Measurements from ENCODE around the gene GNPDA1. TPM values are rescaled to one million over a fixed set of nuclear protein-coding genes. Genes with fewer than 3 reads are reported as not detected.

Gene GNPDA1
- total RNA-seq, 1 experiment from 2014 or later = 85.5 TPM

DNA sequence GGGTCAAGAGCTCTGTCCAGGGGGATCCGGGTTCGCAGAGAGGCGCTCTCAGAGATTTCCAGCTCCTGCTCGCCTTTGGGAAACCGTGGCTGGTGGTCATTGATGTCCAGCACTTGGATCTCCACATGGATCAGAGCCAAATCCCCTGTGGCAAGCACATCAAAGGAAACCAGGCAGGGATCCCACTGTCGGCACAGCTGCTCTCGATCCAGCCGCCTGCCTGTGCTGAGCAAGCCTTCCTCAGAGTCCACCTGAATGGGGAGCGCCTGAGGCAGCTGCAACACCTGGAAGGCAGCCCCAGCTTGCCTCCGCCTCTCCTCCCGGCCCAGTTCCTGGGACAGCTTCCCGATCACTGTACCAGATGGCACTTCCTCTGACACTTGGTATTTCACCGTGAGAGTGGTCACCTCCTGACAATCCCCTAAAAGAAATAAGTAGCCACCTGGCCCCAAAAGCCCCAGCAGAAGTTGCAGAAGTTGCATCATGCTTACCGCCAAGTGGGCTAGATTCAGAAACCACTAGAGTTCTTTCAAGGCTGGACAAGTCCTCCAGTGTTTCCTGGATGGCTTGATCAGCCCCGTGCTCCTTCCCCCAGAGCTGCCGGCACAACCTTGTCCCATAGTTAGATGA, 55.3 kb downstream of the GNPDA1 start:
- DNase-seq (ENCODE audit: low read depth) = no peak

DNA sequence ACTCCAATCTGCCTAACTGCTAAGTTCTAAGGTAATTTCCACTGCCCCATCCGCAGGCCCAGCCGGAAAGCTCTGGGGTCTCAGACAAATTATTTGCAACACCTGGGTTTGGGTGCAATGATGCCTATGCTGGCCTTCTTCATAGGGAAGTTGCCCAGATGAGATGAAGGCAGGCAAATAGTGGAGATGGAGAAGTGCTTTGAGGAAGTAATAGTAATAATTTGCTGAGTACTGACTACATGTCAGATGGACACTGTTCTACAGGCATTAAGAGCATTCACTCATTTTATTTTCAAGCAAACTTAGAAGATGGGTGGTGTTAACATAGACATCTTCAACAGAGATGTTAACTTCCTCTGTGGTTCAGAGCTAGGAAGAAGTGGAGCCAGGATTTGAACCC, 58.6 kb downstream of the GNPDA1 start:
- DNase-seq (ENCODE audit: low read depth) = no peak

DNA sequence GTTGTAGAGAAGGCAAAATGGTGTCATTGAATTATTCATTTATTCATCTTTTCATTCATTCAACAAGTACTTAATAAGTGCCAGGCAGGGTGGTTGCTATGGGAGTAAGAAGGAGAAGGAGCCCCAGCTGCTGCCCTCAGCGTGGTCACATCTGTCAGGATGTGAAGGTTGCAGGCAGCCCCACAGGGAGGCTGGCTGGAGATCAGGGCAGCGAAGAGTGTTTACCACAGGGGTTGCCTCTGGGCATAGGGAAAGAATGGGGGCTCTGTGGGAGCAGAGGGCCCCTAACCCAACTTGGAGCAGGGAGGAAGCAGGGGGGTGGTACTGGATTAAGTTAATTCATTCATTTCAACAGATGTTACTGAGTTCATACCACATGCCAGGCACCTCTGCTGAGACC, 60.8 kb downstream of the GNPDA1 start:
- no peak for DNase-seq (ENCODE audit: low read depth)

DNA sequence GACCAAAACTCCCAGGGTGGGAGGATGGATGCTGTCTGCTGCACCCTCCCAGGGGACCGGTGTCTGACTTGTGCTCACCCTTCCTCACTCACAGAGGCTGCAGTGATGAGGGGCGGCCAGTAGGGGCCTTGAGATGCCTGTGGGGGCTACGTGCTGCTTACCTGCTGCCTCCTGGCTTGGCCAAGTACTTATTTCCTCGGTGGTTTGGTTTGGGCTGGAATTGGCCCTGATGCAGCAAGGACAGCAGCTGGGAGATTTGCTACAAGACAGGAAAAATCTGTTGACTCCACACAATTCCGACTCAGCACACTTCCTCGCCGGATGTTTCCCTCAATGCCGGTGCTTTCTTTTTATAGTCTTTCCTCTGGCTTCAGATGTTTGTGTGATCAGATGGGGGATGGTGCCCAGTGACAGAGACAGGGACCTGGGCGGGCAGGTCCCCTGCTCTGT, 61.5 kb downstream of the GNPDA1 start:
- DNase-seq (ENCODE audit: low read depth) = no peak

Other genes with a start within 250 kb of the GNPDA1 start
- gene PCDH1, start 134.6 kb downstream of the GNPDA1 start, total RNA-seq (2014; rRNA removed; shearing (Covaris generic)) = 4.9 and 5.4 TPM in 2 replicates
- 35.6 and 47.0 TPM in 2 replicates for gene DELE1, start 89.2 kb downstream of the GNPDA1 start, total RNA-seq (2014; rRNA removed; shearing (Covaris generic))
- not detected in 2 replicates for gene PCDH12, start 54.8 kb downstream of the GNPDA1 start, total RNA-seq (2014; rRNA removed; shearing (Covaris generic))
- gene RNF14, start 43.9 kb downstream of the GNPDA1 start, total RNA-seq (2014; rRNA removed; shearing (Covaris generic)) = 24.7 and 78.2 TPM in 2 replicates
- 54.8 and 83.9 TPM in 2 replicates for gene NDFIP1, start 95.8 kb upstream of the GNPDA1 start, total RNA-seq (2014; rRNA removed; shearing (Covaris generic))